ENCODE results near the gene INPP5A. TPM values are rescaled to one million over a fixed set of nuclear protein-coding genes. Genes with fewer than 3 reads are reported as not detected.

Gene INPP5A
- total and polyA plus RNA-seq, 10 of the 15 experiments (the other 5 are each of a cell fraction or from before 2014, with no cell fraction given), result 0.52 to 15.0 (median 6.3) TPM

GRCh38 chr10:132757171-132757570 is 219.6 kb downstream of the INPP5A start:
- Histone ChIP-seq H3K4me2 (ENCODE audit: control insufficient read depth, insufficient read depth) (no peak overlapping the region), H2AFZ (ENCODE audit: control insufficient read depth, low read depth, low read length) (no peak overlapping the region), H3K9ac (ENCODE audit: control insufficient read depth, insufficient read depth, low read length) (no peak overlapping the region), H3K4me3 (no peak overlapping the region), H3K9me3 (replicated peaks; ENCODE audit: control insufficient read depth, insufficient read depth, low read length) (peaks cover 2% of the 10 kb centered on the region; the same call in 2 of the 3 replicates), H4K20me1 (ENCODE audit: control insufficient read depth, insufficient read depth) (no peaks in the 10 kb centered on the region), H3K79me2 (ENCODE audit: control insufficient read depth, insufficient read depth, low read length) (no peaks in the 10 kb centered on the region), H3K36me3 (ENCODE audit: control insufficient read depth in 2 of 2, insufficient read depth in 2 of 2, low read length in 1 of 2) (no peaks in the 10 kb centered on the region; a peak in 3 of 4 replicates), H3K27me3 (replicated peaks in 1 of 2; ENCODE audit: control insufficient read depth in 2 of 2, insufficient read depth in 2 of 2, low read length in 1 of 2) (no peaks in the 10 kb centered on the region), H3K4me1 (ENCODE audit: control insufficient read depth, insufficient read depth, low read length) (no peaks in the 10 kb centered on the region), H3K27ac (ENCODE audit: control insufficient read depth, insufficient read depth) (no peak overlapping the region)
- no peak for FAIRE-seq
- SMC1A ChIA-PET (ENCODE audit: uncharacterized antibody, unreplicated experiment), result no interaction called here
- intact Hi-C loops (cut with micrococcal nuclease; ENCODE audit: unreplicated experiment), result no loop called here
- no peak for TF ChIP-seq BCL11A (IDR thresholded peaks at IDR 0.05; ENCODE audit: low read depth, low read length)
- 94% methylated on average over 24 of the region's 27 CpGs for WGBS (ENCODE audit: insufficient coverage, insufficient replicate concordance, low lambda C conversion rate, missing lambda C conversion rate)
- in situ Hi-C loops (cut with MboI), result no loop called here
- no peak for ATAC-seq
- RAD21 ChIA-PET (ENCODE audit: unreplicated experiment), result no interaction called here
- no TSS peak for BruUV-seq (replicated peaks)
- DNase-seq (ENCODE audit: low read depth, low spot score), result no peak
- POLR2A ChIA-PET, result no interaction called here
- CTCF ChIA-PET, result no interaction called here

DNA sequence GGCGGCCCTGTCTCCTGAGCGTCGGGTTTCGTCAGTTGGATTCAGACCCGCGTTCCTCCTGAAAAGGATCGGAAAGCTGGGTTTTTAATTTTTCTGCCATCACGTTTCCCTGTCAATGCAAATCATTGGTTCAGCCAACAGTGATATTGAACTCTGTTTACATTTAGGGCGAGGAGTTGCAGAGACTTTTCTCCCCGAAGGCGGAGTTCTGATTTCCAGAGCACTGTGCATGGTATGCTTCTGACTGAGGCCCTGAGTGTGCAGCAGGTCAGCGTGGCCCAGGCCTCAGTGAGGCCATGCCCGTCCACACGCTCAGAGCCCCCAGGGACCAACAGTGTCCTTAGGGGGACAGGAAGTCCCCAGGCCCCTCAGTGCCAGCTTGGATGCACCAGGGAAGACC is 221.3 kb downstream of the INPP5A start:
- FAIRE-seq, result no peak
- Histone ChIP-seq H3K4me3 (no peak overlapping the region), H4K20me1 (ENCODE audit: control insufficient read depth, insufficient read depth) (no peaks in the 10 kb centered on the region), H3K27ac (ENCODE audit: control insufficient read depth, insufficient read depth) (no peak overlapping the region), H3K27me3 (replicated peaks in 1 of 2; ENCODE audit: control insufficient read depth in 2 of 2, insufficient read depth in 2 of 2, low read length in 1 of 2) (no peaks in the 10 kb centered on the region), H2AFZ (ENCODE audit: control insufficient read depth, low read depth, low read length) (no peak overlapping the region), H3K36me3 (ENCODE audit: control insufficient read depth in 2 of 2, insufficient read depth in 2 of 2, low read length in 1 of 2) (no peaks in the 10 kb centered on the region; a peak in 3 of 4 replicates), H3K9me3 (replicated peaks; ENCODE audit: control insufficient read depth, insufficient read depth, low read length) (peaks cover 2% of the 10 kb centered on the region; the same call in 2 of the 3 replicates), H3K9ac (ENCODE audit: control insufficient read depth, insufficient read depth, low read length) (no peak overlapping the region), H3K4me1 (ENCODE audit: control insufficient read depth, insufficient read depth, low read length) (no peaks in the 10 kb centered on the region), H3K79me2 (ENCODE audit: control insufficient read depth, insufficient read depth, low read length) (no peaks in the 10 kb centered on the region), H3K4me2 (ENCODE audit: control insufficient read depth, insufficient read depth) (no peak overlapping the region)
- in situ Hi-C loops (cut with MboI), result no loop called here
- ATAC-seq, result no peak
- RAD21 ChIA-PET (ENCODE audit: unreplicated experiment), result no interaction called here
- CTCF ChIA-PET, result no interaction called here
- no peak for DNase-seq (ENCODE audit: low read depth, low spot score)
- TF ChIP-seq ZNF217 (IDR thresholded peaks at IDR 0.05) (no peak), MEF2A (IDR thresholded peaks at IDR 0.05; ENCODE audit: insufficient read depth, low read depth, low read length) (no peak)
- TF ChIP-seq, protein P1, sequence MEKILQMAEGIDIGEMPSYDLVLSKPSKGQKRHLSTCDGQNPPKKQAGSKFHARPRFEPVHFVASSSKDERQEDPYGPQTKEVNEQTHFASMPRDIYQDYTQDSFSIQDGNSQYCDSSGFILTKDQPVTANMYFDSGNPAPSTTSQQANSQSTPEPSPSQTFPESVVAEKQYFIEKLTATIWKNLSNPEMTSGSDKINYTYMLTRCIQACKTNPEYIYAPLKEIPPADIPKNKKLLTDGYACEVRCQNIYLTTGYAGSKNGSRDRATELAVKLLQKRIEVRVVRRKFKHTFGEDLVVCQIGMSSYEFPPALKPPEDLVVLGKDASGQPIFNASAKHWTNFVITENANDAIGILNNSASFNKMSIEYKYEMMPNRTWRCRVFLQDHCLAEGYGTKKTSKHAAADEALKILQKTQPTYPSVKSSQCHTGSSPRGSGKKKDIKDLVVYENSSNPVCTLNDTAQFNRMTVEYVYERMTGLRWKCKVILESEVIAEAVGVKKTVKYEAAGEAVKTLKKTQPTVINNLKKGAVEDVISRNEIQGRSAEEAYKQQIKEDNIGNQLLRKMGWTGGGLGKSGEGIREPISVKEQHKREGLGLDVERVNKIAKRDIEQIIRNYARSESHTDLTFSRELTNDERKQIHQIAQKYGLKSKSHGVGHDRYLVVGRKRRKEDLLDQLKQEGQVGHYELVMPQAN (conservative IDR thresholded peaks at IDR 0.05), result no peak
- intact Hi-C loops (cut with micrococcal nuclease; ENCODE audit: unreplicated experiment), result no loop called here
- POLR2A ChIA-PET, result no interaction called here
- no TSS peak for BruUV-seq (replicated peaks)
- SMC1A ChIA-PET (ENCODE audit: uncharacterized antibody, unreplicated experiment), result no interaction called here
- WGBS (ENCODE audit: insufficient coverage, insufficient replicate concordance, low lambda C conversion rate, missing lambda C conversion rate), result 95% methylated on average over 14 of the region's 14 CpGs

All from GM12878 (cell line).